Measurements from ENCODE around the gene TMEM11. TPM values are rescaled to one million over a fixed set of nuclear protein-coding genes. Genes with fewer than 3 reads are reported as not detected.

Gene TMEM11
- total RNA-seq, 1 experiment from 2014 or later: 47.6 TPM

GRCh38 chr17:21223086-21223485, 9.1 kb upstream of the TMEM11 start:
- BruUV-seq (replicated peaks): no TSS peak
- H3K4me3 ChIP-seq (ENCODE audit: low read depth, low read length, poor library complexity, severe bottlenecking): no peak overlapping the region
- no peak overlapping the region for H3K27ac ChIP-seq (ENCODE audit: low read depth, low read length, poor library complexity, severe bottlenecking)
- H3K27me3 ChIP-seq (replicated peaks; ENCODE audit: insufficient read depth, low read depth, low read length, poor library complexity): no peaks in the 10 kb centered on the region
- TF ChIP-seq CTCF (conservative IDR thresholded peaks at IDR 0.05; ENCODE audit: low read depth, low read length) (no peak), EZH2 (IDR thresholded peaks at IDR 0.05; ENCODE audit: borderline replicate concordance, low read depth, low read length, poor library complexity, severe bottlenecking) (no peak)
- ChIA-PET CTCF (no interaction called here), POLR2A (ENCODE audit: low non-redundant PET) (no interaction called here)
- H3K36me3 ChIP-seq (ENCODE audit: insufficient read depth, low read length, poor library complexity, severe bottlenecking): no peaks in the 10 kb centered on the region
- intact Hi-C loops (cut with micrococcal nuclease; ENCODE audit: unreplicated experiment): no loop called here
- no peaks in the 10 kb centered on the region for H3K9me3 ChIP-seq (ENCODE audit: low read depth, low read length, poor library complexity, severe bottlenecking)
- H3K4me1 ChIP-seq (ENCODE audit: insufficient read depth, low read length, poor library complexity, severe bottlenecking): no peaks in the 10 kb centered on the region
- DNase-seq (ENCODE audit: low spot score): no peak

- no TSS peak for BruUV-seq (replicated peaks)
- DNase-seq (ENCODE audit: low spot score): no peak
- H3K4me3 ChIP-seq (ENCODE audit: low read depth, low read length, poor library complexity, severe bottlenecking): no peak overlapping the region
- ChIA-PET CTCF (no interaction called here), POLR2A (ENCODE audit: low non-redundant PET) (no interaction called here)
- H3K36me3 ChIP-seq (ENCODE audit: insufficient read depth, low read length, poor library complexity, severe bottlenecking): no peaks in the 10 kb centered on the region
- intact Hi-C loops (cut with micrococcal nuclease; ENCODE audit: unreplicated experiment): loop anchor here (10.0 kb wide), 1 partner anchor 296 kb away; no protein-coding TSS in a partner anchor
- H3K27ac ChIP-seq (ENCODE audit: low read depth, low read length, poor library complexity, severe bottlenecking): no peak overlapping the region
- no peaks in the 10 kb centered on the region for H3K27me3 ChIP-seq (replicated peaks; ENCODE audit: insufficient read depth, low read depth, low read length, poor library complexity)
- no peaks in the 10 kb centered on the region for H3K4me1 ChIP-seq (ENCODE audit: insufficient read depth, low read length, poor library complexity, severe bottlenecking)
- TF ChIP-seq EZH2 (IDR thresholded peaks at IDR 0.05; ENCODE audit: borderline replicate concordance, low read depth, low read length, poor library complexity, severe bottlenecking) (no peak), CTCF (conservative IDR thresholded peaks at IDR 0.05; ENCODE audit: low read depth, low read length) (no peak)
- no peaks in the 10 kb centered on the region for H3K9me3 ChIP-seq (ENCODE audit: low read depth, low read length, poor library complexity, severe bottlenecking)
Measured at GRCh38 chr17:21218831-21219380, 4.9 kb upstream of the TMEM11 start.

GRCh38 chr17:21218101-21218500, 4.1 kb upstream of the TMEM11 start:
- Histone ChIP-seq H3K4me3 (ENCODE audit: low read depth, low read length, poor library complexity, severe bottlenecking) (no peak overlapping the region), H3K9me3 (ENCODE audit: low read depth, low read length, poor library complexity, severe bottlenecking) (no peaks in the 10 kb centered on the region), H3K27ac (ENCODE audit: low read depth, low read length, poor library complexity, severe bottlenecking) (no peak overlapping the region), H3K36me3 (ENCODE audit: insufficient read depth, low read length, poor library complexity, severe bottlenecking) (no peaks in the 10 kb centered on the region), H3K27me3 (replicated peaks; ENCODE audit: insufficient read depth, low read depth, low read length, poor library complexity) (no peaks in the 10 kb centered on the region), H3K4me1 (ENCODE audit: insufficient read depth, low read length, poor library complexity, severe bottlenecking) (no peaks in the 10 kb centered on the region)
- peak; percentile 60 for DNase-seq (ENCODE audit: low spot score)
- TF ChIP-seq CTCF (conservative IDR thresholded peaks at IDR 0.05; ENCODE audit: low read depth, low read length): 0 out of 2 replicates have a peak, but pooled peaks have one; percentile 24
- TF ChIP-seq EZH2 (IDR thresholded peaks at IDR 0.05; ENCODE audit: borderline replicate concordance, low read depth, low read length, poor library complexity, severe bottlenecking): no peak
- CTCF ChIA-PET: no interaction called here
- intact Hi-C loops (cut with micrococcal nuclease; ENCODE audit: unreplicated experiment): loop anchor here (10.0 kb wide), 1 partner anchor 297 kb away; no protein-coding TSS in a partner anchor
- BruUV-seq (replicated peaks): no TSS peak
- POLR2A ChIA-PET (ENCODE audit: low non-redundant PET): no interaction called here
